ENCODE data around the gene DHRS3. TPM values are rescaled to one million over a fixed set of nuclear protein-coding genes. Genes with fewer than 3 reads are reported as not detected.
"Not testable (repeated sequence)": the region's sequence is repeated elsewhere in the genome, so short reads cannot be mapped to it uniquely, and the experiment has no call there.

DHRS3 gene
- polyA plus RNA-seq (2014; cell fraction: cytosol; rRNA removed), result not detected in 2 replicates
- polyA plus RNA-seq (2014; cell fraction: nucleus; rRNA removed), result not detected in 2 replicates

- no peak for DNase-seq (ENCODE audit: low spot score)
Observed at GRCh38 chr1:12617901-12618660, at the start of gene DHRS3. Gene DHRS3 (minus strand): TSS chr1:12618210. CDS start chr1:12617348, 862 bp downstream.

GRCh38 chr1:12666141-12666735 is 48.2 kb upstream of the DHRS3 start:
- DNase-seq (ENCODE audit: low spot score), result no peak

GRCh38 chr1:12665511-12665910 is 47.5 kb upstream of the DHRS3 start:
- DNase-seq (ENCODE audit: low spot score), result no peak

GRCh38 chr1:12662556-12662955 is 44.5 kb upstream of the DHRS3 start:
- no peak for DNase-seq (ENCODE audit: low spot score)

DNA sequence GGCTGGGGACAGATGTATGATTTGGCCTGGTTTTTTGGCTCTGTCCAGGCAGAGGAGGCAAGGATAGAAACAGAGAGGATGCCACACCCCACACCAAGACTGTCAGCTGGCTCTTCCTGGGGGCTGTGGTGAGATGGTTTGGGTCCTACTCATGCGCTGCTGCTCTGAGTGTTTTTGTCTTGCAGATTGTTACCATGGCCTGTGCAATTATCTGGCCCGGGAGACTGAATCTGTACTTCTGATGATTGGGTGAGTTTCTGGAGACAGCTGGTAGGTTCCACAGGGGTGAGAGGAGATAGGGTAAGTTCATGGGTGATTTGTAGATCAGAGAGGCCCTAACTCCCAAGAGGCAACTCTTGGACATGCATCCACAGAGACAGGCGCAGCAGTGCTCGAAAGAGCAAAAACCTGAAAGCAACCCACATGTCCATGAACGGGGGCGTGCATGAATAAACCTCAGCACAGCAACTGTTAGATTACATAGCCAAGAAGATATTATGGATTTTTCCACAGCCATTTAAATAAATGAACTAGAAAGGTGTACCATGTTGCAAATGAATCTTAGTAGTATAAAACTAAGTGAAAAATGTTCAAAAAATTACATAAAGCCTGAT is 43.7 kb upstream of the DHRS3 start:
- no peak for DNase-seq (ENCODE audit: low spot score)

DNA sequence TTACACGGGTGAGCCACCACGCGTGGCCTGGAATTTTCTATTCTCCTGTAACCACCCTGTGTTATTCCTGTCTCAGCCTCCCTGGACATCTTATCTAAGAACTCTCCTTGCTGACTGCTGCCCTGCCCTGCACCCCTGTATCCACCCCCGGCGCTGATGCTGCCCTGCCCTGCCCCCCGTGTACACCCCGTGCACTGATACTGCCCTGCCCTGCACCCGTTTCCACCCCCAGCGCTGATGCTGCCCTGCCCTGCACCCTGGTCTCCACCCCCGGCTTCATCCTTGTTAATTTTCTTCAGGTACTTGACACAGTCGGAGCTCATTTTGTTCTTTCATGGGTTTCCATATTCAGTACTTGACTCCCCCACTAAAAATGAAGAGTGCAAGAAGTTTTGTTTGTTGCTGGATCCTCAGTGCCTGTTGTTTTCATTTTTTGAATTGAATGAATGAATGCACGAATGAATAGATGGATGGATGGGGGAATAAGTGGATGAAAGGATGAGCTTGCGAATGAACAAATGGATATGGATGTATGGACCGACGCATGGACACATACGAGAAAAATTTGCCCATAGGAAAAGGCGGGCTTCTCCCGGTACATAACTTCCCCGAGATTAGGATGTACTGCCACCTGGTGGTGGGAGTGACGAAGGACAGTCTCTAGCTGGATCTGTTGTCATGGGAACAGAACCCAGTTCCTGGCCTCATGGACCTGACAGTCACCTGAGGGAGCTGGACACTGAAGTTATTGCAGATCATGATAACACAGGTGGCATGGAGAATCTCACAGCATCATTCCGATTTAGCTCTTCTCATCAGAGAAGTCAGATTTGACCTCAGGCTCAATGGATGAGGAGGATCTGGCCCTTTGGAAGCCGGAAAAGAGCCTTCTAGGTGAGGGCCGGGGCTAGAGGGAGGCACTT is 40.8 kb upstream of the DHRS3 start:
- peak; percentile 61 for DNase-seq (ENCODE audit: low spot score)

DNA sequence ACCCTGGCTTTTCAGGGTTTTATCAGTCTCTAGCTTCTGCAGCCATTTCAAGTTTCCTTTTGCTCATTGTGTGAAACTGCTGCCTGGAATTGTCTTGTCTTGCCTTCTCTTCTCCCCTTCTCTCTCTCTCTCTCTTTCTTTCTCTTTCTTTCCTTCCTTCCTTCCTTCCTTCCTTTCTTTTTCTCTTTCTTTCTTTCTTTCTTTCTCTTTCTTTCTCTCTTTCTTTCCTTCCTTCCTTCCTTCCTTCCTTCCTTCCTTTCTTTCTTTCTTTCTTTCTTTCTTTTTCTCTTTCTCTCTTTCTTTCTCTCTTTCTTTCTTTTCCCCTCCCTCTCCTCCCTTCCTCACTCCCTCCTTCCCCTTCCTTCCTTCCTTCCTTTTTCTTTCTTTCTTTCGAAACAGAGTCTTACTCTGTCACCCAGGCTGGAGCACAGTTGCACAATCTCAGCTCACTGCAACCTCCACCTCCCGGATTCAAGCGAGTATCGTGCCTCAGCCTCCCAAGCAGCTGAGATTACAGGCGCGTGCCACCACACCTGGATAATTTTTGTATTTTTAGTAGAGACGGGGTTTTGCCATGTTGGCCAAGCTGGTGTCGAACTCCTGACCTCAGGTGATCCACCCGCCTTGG is 40.0 kb upstream of the DHRS3 start:
- DNase-seq (ENCODE audit: low spot score), result not testable (repeated sequence)

DNA sequence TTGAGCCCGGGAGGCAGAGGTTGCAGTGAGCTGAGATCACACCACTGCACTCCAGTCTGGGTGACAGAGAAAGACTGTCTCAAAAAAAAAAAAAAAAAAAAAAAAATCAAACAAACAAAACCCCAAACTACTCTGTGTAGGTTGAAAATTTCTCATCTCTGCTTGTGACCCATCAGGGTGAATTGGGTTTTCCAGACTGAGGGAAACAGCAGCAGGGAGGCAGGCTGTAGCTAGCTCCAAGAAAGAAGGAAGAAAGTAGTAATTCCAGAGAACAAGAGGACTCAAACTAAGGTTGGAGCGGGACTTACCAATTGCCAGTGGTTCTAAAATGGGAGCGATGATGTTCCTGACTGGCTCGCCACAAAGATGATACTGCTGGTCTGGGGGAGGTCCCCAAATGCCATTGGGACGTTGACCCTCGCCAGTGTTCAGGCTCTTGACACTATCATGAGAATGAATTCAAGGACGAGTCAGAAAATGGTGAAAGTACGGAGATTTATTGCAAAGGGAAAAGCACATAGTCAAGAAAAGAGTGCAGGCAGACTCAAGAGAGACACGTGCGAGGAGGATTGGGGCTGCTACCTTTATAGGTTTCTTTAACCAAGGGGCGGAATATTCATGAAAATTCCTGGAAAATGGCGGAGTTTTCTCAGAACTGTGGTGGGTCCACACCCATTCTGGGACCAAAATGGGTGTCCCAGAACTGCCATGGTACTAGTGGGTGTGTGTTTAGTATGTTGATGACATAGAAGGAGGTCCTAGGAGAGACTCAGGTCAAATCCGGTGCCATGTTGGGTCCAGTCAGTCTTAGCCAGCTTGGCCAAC is 39.3 kb upstream of the DHRS3 start:
- DNase-seq (ENCODE audit: low spot score), result no peak

DNA sequence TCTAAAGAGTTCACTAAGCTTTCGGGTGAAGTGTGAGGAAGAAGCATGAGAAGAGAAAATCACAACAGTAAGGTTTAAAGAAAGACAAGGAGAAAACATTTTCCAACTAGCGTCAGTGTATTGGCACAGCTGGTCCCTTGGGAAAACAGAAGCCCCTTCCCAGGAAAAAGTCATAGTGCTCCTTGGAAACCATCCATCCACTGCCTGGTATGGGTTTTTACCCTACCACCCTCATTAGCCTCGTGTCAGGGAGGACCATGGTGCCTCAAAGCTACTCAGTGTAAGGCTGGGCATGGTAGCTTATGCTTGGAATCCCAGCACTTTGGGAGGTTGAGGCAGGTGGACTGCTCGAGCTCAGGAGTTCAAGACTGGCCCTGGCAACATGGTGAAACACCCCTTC is 38.6 kb upstream of the DHRS3 start:
- no peak for DNase-seq (ENCODE audit: low spot score)

- no peak for DNase-seq (ENCODE audit: low spot score)
Observed at GRCh38 chr1:12654657-12655056, 36.6 kb upstream of the DHRS3 start.

GRCh38 chr1:12654004-12654567 is 36.1 kb upstream of the DHRS3 start:
- DNase-seq (ENCODE audit: low spot score), result no peak

DNA sequence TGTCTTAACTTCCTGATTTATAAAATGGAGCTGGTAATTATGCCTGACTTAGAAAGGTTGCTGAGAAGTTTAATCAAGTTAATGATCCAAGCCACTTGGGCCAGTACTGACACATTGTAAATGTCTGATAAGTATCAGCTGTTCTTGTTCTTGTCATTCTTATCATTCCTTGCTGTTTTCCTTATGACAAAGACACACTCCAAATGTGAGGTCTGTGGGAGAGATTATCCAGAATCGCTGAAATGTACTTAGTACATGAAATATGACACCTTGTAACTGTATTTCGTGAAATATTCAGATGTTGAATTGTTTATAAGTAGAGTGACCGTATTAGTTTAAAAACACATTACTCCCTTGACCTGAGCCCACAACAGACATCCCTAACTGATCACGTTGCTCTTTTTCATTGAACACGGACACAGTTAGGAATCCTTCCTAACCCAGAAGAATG is 32.0 kb upstream of the DHRS3 start:
- DNase-seq (ENCODE audit: low spot score), result peak; percentile 25

DNA sequence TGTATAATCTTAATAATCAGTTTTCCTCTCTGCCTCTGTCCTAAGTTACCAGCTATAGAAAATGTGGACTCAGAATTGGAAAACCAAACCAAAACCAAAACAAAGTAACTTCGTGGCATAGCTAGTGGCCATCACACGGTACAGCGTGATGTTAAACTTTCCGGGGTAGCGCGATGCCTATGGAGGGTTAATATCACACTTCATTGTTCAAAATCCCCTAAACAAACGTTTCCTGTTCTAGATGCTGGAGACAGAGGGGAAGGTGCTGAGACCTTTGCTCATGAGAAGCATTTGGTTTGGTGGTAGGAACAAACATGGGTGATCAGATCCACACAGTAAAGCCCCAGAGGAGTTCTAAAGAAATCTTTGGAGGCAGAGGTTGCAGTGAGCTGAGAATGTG is 30.7 kb upstream of the DHRS3 start:
- no peak for DNase-seq (ENCODE audit: low spot score)

GRCh38 chr1:12645401-12645800 is 27.4 kb upstream of the DHRS3 start:
- not testable (repeated sequence) for DNase-seq (ENCODE audit: low spot score)

GRCh38 chr1:12644829-12645228 is 26.8 kb upstream of the DHRS3 start:
- no peak for DNase-seq (ENCODE audit: low spot score)

- DNase-seq (ENCODE audit: low spot score), result no peak
Observed at GRCh38 chr1:12644237-12644636, 26.2 kb upstream of the DHRS3 start.

DNA sequence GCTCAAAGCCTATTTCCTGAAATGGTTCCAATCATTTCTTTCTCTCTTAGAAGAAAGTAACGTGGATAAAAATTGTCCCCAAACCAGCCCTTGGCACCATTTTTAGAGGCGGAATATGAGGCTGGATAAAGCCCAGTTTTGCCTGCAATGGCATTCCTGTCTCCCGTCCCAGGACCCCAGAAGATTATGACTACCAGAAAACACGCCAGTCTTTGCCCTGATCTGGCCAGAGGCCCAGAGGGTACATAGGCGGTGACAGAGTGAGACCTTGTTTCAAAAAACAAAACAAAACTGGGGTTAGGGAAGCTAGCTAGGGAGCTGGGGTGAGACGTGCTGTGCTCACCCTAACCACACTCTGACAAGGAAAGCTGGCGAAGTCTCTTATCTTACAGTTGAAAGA is 25.8 kb upstream of the DHRS3 start, which contains the start of gene AADACL4:
AADACL4 (plus strand) TSS at position 301 of the 400 bp plus-strand sequence. CDS start 462 bp downstream, outside the sequence.
- DNase-seq (ENCODE audit: low spot score), result no peak

DNA sequence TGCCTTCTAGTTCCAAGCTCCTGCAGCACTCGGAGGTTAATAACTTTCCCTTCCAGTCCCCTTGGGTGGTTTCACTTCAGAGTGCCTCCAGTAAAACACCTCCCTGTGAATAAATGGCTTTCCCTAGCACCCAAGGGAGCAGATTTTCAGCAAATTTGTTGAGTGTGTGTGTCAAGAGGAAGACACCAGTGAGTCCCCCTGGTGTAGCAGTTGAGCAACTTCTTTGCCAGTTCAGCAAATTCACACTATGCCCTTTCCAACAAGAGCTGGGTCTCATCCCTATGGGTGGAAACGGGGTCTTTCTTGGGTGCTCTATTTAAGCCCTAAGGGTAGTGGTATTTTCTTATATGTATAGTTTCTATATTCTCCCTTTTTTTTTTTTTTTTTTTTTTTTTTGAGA is 25.1 kb upstream of the DHRS3 start:
- DNase-seq (ENCODE audit: low spot score), result no peak

- no peak for DNase-seq (ENCODE audit: low spot score)
Observed at GRCh38 chr1:12640958-12641272, 22.9 kb upstream of the DHRS3 start.
